VCaP (cell line): ENCODE measurements around the gene CNPY1.

Experiments
- H3K27ac ChIP-seq: fragments of 450-650 bp; 2 replicates; pipeline ENCODE4 v1.5.1; 2017
- CTCF ChIP-seq: fragments of 450-650 bp; conservative IDR thresholded peaks from 2 replicates; pipeline ENCODE4 v1.5.1; 2017; ENCODE audit warnings: mild to moderate bottlenecking, moderate library complexity

Gene CNPY1

GRCh38 chr7:155560982-155561686 lies 14.8 kb upstream of the CNPY1 start:
- TF ChIP-seq CTCF, result no peak
- H3K27ac ChIP-seq, result no peak overlapping the region

- no peak for TF ChIP-seq CTCF
- H3K27ac ChIP-seq, result no peak overlapping the region
Measured at GRCh38 chr7:155560196-155560885, 14.0 kb upstream of the CNPY1 start.

- H3K27ac ChIP-seq, result no peak overlapping the region
- no peak for TF ChIP-seq CTCF
Measured at GRCh38 chr7:155559519-155560108, 13.3 kb upstream of the CNPY1 start.

- TF ChIP-seq CTCF, result no peak
- no peak overlapping the region for H3K27ac ChIP-seq
Measured at GRCh38 chr7:155558961-155559360, 12.6 kb upstream of the CNPY1 start.

- no peak for TF ChIP-seq CTCF
- H3K27ac ChIP-seq, result no peak overlapping the region
Measured at GRCh38 chr7:155558351-155558750, 12.0 kb upstream of the CNPY1 start.

- no peak overlapping the region for H3K27ac ChIP-seq
- TF ChIP-seq CTCF, result no peak
Measured at GRCh38 chr7:155557778-155558177, 11.4 kb upstream of the CNPY1 start.

- H3K27ac ChIP-seq, result no peak overlapping the region
Measured at GRCh38 chr7:155556763-155557162, 10.4 kb upstream of the CNPY1 start.

More at GRCh38 chr7:155556763-155557162, 10.4 kb upstream of the CNPY1 start:
- no peak for TF ChIP-seq CTCF
